Measurements from ENCODE around the gene GLOD4. TPM values are rescaled to one million over a fixed set of nuclear protein-coding genes. Genes with fewer than 3 reads are reported as not detected.
"Not testable (repeated sequence)": the region's sequence is repeated elsewhere in the genome, so short reads cannot be mapped to it uniquely, and the experiment has no call there.

GLOD4 gene
- total RNA-seq, 2 experiments from 2014 or later: 61.1 to 63.7 TPM

DNA sequence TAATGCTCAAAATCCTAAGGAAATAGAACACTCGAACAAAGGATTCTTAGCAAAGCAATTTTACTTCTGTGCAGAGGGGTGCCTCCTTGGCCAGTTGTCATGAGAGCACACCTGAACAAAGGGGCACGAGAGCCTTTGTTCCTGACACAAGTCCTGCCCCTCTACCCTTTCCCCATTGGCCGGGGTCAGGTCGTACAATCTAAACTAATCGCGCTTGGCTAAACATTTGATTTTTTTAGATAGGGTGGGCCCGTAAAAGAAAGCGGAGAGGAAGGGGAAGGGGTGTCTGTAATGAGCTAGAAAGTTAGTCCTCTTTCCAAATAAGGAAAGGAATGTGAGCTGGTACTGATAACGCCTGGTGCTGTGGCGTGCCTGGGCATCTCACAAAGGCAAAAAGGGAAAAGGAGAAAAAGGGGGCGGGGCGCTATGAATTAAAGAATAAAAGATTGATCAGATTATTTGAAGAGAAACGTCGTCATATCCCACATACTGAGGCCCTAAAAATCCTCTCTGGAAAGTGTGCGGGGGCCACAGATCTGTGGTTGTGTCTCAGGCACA is 26.0 kb downstream of the GLOD4 start:
- H3K4me1 Mint-ChIP-seq (ENCODE audit: low read depth); H3K4me3 Mint-ChIP-seq; H3K9me3 Mint-ChIP-seq; H3K27me3 Mint-ChIP-seq (ENCODE audit: low read depth); intact Hi-C loops (cut with micrococcal nuclease); DNase-seq; H3K27ac Mint-ChIP-seq: not testable (repeated sequence)
- CTCF ChIA-PET: interaction anchor here (1.2 kb wide), 1 partner anchor 56 kb away, joined by 9 read pairs; no protein-coding TSS in a partner anchor
- H3K36me3 Mint-ChIP-seq (ENCODE audit: low read depth): peaks cover 16% of the 10 kb centered on the region

DNA sequence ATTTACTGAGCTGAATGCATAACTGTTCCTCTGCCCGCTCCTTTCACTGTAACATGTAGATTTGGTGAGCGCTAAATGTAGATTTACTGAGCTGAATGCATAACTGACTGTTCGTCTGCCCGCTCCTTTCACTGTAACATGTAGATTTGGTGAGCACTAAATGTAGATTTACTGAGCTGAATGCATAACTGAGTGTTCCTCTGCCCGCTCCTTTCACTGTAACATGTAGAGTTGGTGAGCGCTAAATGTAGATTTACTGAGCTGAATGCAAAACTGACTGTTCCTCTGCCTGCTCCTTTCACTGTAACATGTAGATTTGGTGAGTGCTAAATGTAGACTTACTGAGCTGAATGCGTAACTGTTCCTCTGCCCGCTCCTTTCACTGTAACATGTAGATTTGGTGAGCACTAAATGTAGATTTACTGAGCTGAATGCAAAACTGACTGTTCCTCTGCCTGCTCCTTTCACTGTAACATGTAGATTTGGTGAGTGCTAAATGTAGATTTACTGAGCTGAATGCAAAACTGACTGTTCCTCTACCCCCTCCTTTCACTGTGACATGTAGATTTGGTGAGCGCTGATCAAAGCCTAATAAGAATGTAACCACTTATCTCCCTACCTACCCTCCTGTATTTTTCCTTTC is 26.6 kb downstream of the GLOD4 start:
- H3K27me3 Mint-ChIP-seq (ENCODE audit: low read depth); DNase-seq; H3K4me3 Mint-ChIP-seq; H3K9me3 Mint-ChIP-seq; intact Hi-C loops (cut with micrococcal nuclease); H3K27ac Mint-ChIP-seq: not testable (repeated sequence)
- CTCF ChIA-PET: interaction anchor here (0.9 to 1.2 kb wide), 2 partner anchors 26 to 56 kb away, joined by 3 to 9 read pairs; partner anchors contain the start of genes GLOD4 and MRM3
- H3K36me3 Mint-ChIP-seq (ENCODE audit: low read depth): peaks cover 15% of the 10 kb centered on the region
- peaks cover 11% of the 10 kb centered on the region for H3K4me1 Mint-ChIP-seq (ENCODE audit: low read depth)

DNA sequence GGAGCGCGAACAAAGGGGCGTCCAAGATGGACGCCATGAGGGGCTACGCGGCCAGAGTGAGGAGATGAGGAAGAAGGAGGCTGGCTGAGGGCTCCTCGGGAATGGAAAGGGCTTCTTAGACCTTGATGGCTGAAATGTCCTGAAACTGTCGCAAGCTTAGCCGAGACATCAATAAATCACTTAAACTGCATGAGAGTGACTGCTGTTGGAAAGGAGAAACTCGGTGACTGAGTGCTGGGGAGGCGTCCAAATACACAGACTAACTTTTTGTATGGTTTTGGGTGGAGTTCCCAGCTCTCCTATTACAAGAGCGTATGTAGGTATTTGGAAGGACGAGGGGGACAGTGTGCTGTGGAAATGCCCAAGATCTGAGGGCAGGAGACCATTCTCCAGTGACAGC is 28.7 kb downstream of the GLOD4 start:
- H3K4me1 Mint-ChIP-seq (ENCODE audit: low read depth): peaks cover 26% of the 10 kb centered on the region
- H3K27me3 Mint-ChIP-seq (ENCODE audit: low read depth): no peaks in the 10 kb centered on the region
- intact Hi-C loops (cut with micrococcal nuclease): no loop called here
- peaks cover 8% of the 10 kb centered on the region for H3K9me3 Mint-ChIP-seq
- peaks cover 26% of the 10 kb centered on the region for H3K36me3 Mint-ChIP-seq (ENCODE audit: low read depth)
- H3K27ac Mint-ChIP-seq: no peak overlapping the region
- CTCF ChIA-PET: interaction anchor here (0.8 to 1.3 kb wide), 2 partner anchors 8 to 37 kb away, joined by 3 to 6 read pairs; no protein-coding TSS in a partner anchor
- no peak for DNase-seq
- peak overlapping the region; percentile 53 for H3K4me3 Mint-ChIP-seq

DNA sequence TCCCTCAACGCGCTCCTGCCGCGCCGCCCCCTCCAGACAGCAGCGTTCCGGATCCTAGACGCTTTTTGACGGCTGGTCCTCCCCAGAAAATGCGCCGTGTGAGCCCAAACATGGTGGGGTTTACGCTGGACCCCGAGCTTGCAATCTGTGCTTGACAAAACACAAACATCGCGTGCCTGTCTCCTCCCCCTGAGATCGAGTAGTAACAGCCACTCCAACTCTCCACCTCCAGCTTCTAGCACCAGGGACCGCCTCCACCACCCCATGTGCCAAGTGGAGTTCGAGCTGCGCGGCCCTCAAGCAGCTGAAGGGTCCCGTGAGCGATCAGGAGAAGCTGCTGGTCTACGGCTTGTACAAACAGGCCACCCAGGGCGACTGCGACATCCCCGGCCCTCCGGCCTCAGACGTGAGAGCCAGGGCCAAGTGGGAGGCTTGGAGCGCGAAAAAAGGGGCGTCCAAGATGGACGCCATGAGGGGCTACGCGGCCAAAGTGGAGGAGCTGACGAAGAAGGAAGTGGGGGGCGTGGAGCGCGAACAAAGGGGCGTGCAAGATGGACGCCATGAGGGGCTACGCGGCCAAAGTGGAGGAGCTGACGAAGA is 29.4 kb downstream of the GLOD4 start:
- Mint-ChIP-seq H3K4me1 (ENCODE audit: low read depth) (peaks cover 30% of the 10 kb centered on the region), H3K27me3 (ENCODE audit: low read depth) (no peaks in the 10 kb centered on the region), H3K4me3 (peak overlapping the region; percentile 93), H3K9me3 (peaks cover 8% of the 10 kb centered on the region), H3K36me3 (ENCODE audit: low read depth) (peaks cover 32% of the 10 kb centered on the region), H3K27ac (peak overlapping the region; percentile 88)
- CTCF ChIA-PET: interaction anchor here (0.7 to 1.3 kb wide), 4 partner anchors 9 to 36 kb away, joined by 3 to 6 read pairs (median 3); no protein-coding TSS in a partner anchor
- intact Hi-C loops (cut with micrococcal nuclease): loop anchor here (1.0 kb wide), 2 partner anchors 30 to 38 kb away; partner anchors contain the start of genes GLOD4, MRM3 and VPS53
- DNase-seq: peak; percentile 27

DNA sequence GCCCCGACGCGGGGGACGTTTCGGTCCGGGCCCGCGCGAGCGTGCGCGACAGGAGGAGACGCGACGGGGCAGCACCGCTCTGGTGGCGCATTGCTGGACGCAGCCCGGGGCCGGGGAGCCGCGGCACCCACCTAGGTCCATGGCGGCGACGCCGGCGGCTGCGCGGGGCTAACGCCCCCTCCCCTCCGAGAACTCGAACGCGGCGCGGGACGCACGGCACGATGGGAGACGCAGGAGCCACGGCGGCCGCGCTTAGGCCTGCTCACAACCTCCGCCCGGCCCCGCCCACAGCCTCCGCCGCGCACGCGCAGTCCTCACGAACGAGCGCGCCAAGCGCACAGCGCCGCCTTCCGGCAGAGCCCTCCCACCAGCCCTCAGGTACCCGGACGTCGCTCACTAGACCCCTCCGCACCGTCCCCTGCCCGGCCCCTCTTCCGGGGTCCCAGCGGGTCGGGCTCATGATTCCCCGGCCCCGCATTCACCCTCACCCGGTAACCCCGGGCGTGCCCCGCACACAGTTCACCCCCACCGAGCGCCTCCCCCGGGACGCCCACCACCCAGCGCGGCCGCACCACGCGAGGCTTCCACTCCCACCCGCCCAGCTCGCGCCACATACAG is 30.0 kb downstream of the GLOD4 start, which contains the start of gene GEMIN4:
Gene GEMIN4, minus strand, starts transcription at position 263 of the 618 bp plus-strand sequence. Its CDS starts 122 bp downstream, at position 141.
- CTCF ChIA-PET: interaction anchor here (0.7 to 1.3 kb wide), 4 partner anchors 10 to 35 kb away, joined by 3 to 6 read pairs (median 3); no protein-coding TSS in a partner anchor
- Mint-ChIP-seq H3K4me1 (ENCODE audit: low read depth) (peaks cover 30% of the 10 kb centered on the region), H3K9me3 (peaks cover 8% of the 10 kb centered on the region), H3K4me3 (peak within 1 kb of the TSS; percentile 93), H3K27me3 (ENCODE audit: low read depth) (no peaks in the 10 kb centered on the region), H3K27ac (peak within 1 kb of the TSS; percentile 91), H3K36me3 (ENCODE audit: low read depth) (peaks cover 32% of the 10 kb centered on the region)
- intact Hi-C loops (cut with micrococcal nuclease): loop anchor here (1.0 kb wide), 2 partner anchors 30 to 38 kb away; partner anchors contain the start of genes GLOD4, MRM3 and VPS53
- DNase-seq: peak; percentile 97

DNA sequence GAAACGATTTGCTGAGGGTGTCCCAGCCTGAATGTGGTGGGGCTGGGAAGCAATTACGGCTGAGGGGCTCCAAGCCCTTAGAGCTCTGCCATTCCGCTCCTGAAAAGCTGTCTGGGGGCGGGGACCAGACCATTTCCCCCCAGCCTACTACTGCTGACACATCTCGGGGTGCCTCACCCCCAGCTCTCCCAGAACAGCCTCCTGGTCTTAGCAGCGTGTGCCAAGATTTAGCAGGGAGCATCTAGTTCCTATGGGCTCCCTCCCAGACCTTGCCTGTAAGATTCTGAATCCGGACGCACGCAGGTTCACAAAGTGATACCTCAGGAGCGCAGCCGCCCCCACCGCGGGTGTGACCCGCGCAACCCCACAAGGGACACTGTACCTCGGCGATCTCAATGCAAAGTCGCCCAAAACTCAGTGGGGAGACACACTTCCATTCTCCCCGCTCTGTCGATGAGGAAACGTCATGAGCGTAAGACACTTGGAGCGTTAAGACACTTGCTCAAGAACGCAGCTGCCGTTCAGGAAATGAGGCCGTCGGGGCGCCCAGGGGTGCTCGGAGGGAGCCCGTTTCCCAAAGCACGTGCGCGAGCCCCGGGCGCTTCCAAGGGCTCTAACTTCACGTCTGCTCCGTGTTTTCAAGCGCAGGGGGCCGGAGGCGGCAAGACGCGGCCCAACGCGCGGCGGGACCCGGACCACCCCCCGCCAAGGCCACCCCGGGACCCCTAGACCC is 30.6 kb downstream of the GLOD4 start:
- Mint-ChIP-seq H3K36me3 (ENCODE audit: low read depth) (peaks cover 37% of the 10 kb centered on the region), H3K9me3 (peaks cover 8% of the 10 kb centered on the region), H3K4me3 (peak overlapping the region; percentile 93), H3K27ac (peak overlapping the region; percentile 91), H3K27me3 (ENCODE audit: low read depth) (no peaks in the 10 kb centered on the region), H3K4me1 (ENCODE audit: low read depth) (peaks cover 30% of the 10 kb centered on the region)
- peak; percentile 65 for DNase-seq
- intact Hi-C loops (cut with micrococcal nuclease): loop anchor here (1.0 to 2.0 kb wide), 4 partner anchors 19 to 339 kb away; partner anchors contain the start of genes GLOD4, MRM3, TLCD3A and VPS53
- CTCF ChIA-PET: interaction anchor here (0.7 to 1.0 kb wide), 4 partner anchors 20 to 1367 kb away, joined by 3 to 5 read pairs (median 3); no protein-coding TSS in a partner anchor

DNA sequence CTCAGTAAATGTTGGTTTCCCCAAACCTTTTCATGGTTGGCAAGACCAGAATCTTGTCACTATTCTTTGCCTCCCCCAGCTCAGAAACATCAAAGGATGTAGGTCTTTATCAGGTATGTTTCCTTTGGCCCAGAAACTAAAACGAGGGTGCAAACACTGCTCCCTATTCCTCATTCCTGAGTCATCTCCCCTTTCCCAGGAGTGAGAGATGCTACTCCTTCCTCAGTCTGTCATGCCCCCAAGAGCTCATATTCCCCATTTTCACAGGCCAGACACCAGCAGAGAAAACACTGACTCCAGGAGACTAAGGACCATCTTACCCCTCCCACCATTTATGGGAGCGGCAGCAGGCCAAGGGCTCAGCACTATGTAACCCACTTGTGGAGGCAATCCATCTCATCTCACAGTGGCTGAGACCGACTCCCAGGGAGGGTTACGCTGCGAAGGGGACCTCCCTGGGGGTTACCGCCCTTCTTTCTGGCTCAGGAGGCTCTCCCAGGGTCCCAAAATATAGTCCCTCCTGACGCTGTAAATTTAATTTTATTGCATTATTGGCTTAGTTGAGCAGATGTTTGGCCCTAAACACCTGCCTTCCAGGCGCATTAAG is 31.5 kb downstream of the GLOD4 start:
- CTCF ChIA-PET: interaction anchor here (0.7 to 1.2 kb wide), 3 partner anchors 16 to 433 kb away, joined by 3 to 5 read pairs (median 3); no protein-coding TSS in a partner anchor
- intact Hi-C loops (cut with micrococcal nuclease): loop anchor here (2.0 kb wide), 2 partner anchors 18 to 338 kb away; partner anchors contain the start of gene TLCD3A
- H3K36me3 Mint-ChIP-seq (ENCODE audit: low read depth): peaks cover 38% of the 10 kb centered on the region
- H3K4me1 Mint-ChIP-seq (ENCODE audit: low read depth): peaks cover 30% of the 10 kb centered on the region
- peak overlapping the region; percentile 91 for H3K27ac Mint-ChIP-seq
- no peak for DNase-seq
- H3K4me3 Mint-ChIP-seq: peak overlapping the region; percentile 93
- peaks cover 4% of the 10 kb centered on the region for H3K9me3 Mint-ChIP-seq
- no peaks in the 10 kb centered on the region for H3K27me3 Mint-ChIP-seq (ENCODE audit: low read depth)

DNA sequence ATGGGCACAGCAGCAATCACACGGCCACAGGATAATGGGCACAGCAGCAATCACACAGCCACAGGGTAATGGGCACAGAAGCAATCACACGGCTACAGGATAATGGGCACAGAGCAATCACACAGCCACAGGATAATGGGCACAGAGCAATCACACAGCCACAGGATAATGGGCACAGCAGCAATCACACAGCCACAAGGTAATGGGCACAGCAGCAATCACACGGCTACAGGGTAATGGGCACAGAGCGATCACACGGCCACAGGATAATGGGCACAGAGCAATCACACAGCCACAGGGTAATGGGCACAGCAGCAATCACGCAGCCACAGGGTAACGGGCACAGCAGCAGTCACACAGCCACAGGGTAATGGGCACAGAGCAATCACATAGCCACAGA is 32.7 kb downstream of the GLOD4 start:
- Mint-ChIP-seq H3K36me3 (ENCODE audit: low read depth) (peaks cover 42% of the 10 kb centered on the region), H3K4me3 (peak overlapping the region; percentile 93), H3K4me1 (ENCODE audit: low read depth) (peaks cover 30% of the 10 kb centered on the region)
- H3K27me3 Mint-ChIP-seq (ENCODE audit: low read depth); H3K27ac Mint-ChIP-seq; CTCF ChIA-PET; DNase-seq; intact Hi-C loops (cut with micrococcal nuclease); H3K9me3 Mint-ChIP-seq: not testable (repeated sequence)

DNA sequence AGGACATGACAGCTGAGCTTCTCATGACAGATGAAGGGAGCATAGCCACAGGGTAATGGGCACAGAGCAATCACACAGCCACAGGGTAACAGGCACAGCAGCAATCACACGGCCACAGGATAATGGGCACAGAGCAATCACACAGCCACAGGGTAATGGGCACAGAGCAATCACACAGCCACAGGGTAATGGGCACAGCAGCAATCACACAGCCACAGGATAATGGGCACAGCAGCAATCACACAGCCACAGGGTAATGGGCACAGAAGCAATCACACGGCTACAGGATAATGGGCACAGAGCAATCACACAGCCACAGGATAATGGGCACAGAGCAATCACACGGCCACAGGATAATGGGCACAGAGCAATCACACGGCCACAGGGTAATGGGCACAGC is 33.5 kb downstream of the GLOD4 start:
- peaks cover 30% of the 10 kb centered on the region for H3K4me1 Mint-ChIP-seq (ENCODE audit: low read depth)
- H3K4me3 Mint-ChIP-seq; DNase-seq; CTCF ChIA-PET; H3K27ac Mint-ChIP-seq; H3K9me3 Mint-ChIP-seq; H3K27me3 Mint-ChIP-seq (ENCODE audit: low read depth); intact Hi-C loops (cut with micrococcal nuclease): not testable (repeated sequence)
- peaks cover 46% of the 10 kb centered on the region for H3K36me3 Mint-ChIP-seq (ENCODE audit: low read depth)

DNA sequence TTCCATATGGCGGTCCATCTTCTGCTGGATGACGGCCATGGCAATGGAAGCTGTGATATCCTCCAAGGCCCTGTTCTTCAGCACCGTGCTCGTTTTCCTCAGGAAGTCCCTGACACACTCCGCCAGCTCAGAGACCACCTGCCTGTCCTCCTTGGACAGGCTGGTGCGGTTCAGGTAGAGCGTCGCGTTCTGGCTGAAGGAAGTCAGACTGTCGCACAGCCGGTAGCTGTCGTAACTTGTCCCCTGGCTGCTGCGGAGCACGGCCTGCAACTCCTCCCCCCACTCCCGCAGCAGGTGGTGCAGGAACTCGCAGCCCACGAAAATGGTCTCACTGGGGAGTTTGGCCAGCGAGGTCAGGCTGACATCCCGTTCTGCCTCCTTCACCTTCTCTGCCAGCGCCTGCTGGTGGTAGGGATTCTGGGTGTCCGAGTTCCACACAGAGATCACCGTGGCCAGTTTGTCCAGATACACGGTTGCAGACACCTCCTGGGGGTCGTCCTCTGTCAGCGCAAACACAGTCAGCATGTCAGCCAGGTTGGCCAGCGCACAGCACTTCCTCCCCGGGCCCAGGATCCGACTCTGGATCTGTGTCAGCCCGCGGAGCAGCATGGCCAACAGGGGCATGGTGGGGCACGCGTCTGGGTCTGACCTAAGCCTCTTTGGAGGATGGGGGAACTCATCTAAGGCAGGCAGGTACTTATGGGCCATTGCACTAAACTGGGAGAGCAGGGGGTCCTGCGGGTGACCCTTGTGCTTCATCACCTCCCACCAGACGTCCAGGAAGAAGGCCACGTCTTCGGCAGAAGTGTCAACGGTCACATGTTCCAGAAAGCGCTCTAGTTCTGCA is 35.1 kb downstream of the GLOD4 start:
- no peaks in the 10 kb centered on the region for H3K27me3 Mint-ChIP-seq (ENCODE audit: low read depth)
- intact Hi-C loops (cut with micrococcal nuclease): no loop called here
- H3K9me3 Mint-ChIP-seq: peaks cover 3% of the 10 kb centered on the region
- no peak overlapping the region for H3K27ac Mint-ChIP-seq
- peaks cover 25% of the 10 kb centered on the region for H3K4me1 Mint-ChIP-seq (ENCODE audit: low read depth)
- DNase-seq: no peak
- H3K4me3 Mint-ChIP-seq: no peak overlapping the region
- H3K36me3 Mint-ChIP-seq (ENCODE audit: low read depth): peaks cover 51% of the 10 kb centered on the region
- CTCF ChIA-PET: no interaction called here

Data from activated naive CD4-positive, alpha-beta T cell treated with anti-CD3 and anti-CD28 coated beads for 36 hours (primary cell).